GM12872 (cell line): Measurements from ENCODE around the gene ZDHHC7.

Source experiments
- CTCF ChIP-seq: IDR thresholded peaks from 3 replicates; pipeline ENCODE4 v1.5.1; 2011; ENCODE audit warnings: low read depth, mild to moderate bottlenecking, low read length, moderate library complexity; ENCODE audit not compliant: insufficient read depth

Gene ZDHHC7

GRCh38 chr16:85046931-85047866, 35.9 kb upstream of the ZDHHC7 start:
- TF ChIP-seq CTCF = no peak

- no peak for TF ChIP-seq CTCF
Measured at GRCh38 chr16:85046472-85046916, 35.2 kb upstream of the ZDHHC7 start.

GRCh38 chr16:85045641-85046471, 34.5 kb upstream of the ZDHHC7 start:
- TF ChIP-seq CTCF = no peak

- no peak for TF ChIP-seq CTCF
Measured at GRCh38 chr16:85045077-85045476, 33.7 kb upstream of the ZDHHC7 start.

- TF ChIP-seq CTCF = no peak
Measured at GRCh38 chr16:85042606-85043005, 31.3 kb upstream of the ZDHHC7 start.

GRCh38 chr16:85042167-85042526, 30.8 kb upstream of the ZDHHC7 start:
- TF ChIP-seq CTCF = no peak
